Caco-2 (cell line): Measurements from ENCODE around the gene SLBP. TPM values are rescaled to one million over a fixed set of nuclear protein-coding genes. Genes with fewer than 3 reads are reported as not detected.

ENCODE experiments used
- BruUV-seq: library from RNA; stranded (reverse); fragments of 400-500 nt; replicated peaks from 2 replicates; lab custom pipeline; 2021; lab: Mats Ljungman, UMichigan
- CTCF ChIA-PET: fragments of 300-600 bp; sonication (Branson Sonifier 250); formaldehyde crosslinking; loops from one replicate; lab custom pipeline; 2022; ENCODE audit warnings: antibody characterized with exemption; lab: Charles Lee
- POLR2A ChIA-PET: fragments of 300-600 bp; sonication (Branson Sonifier 250); formaldehyde crosslinking; loops from one replicate; lab custom pipeline; 2022; ENCODE audit warnings: antibody characterized with exemption; lab: Charles Lee
- DNase-seq, 2 experiments: peaks; one replicate each; pipeline versions ENCODE4 v3.0.0 to v3.0.0-alpha.2; 2020 to 2022
- H3K27me3 ChIP-seq: replicated peaks from 2 replicates; pipeline ENCODE4 v1.6.0; 2011; ENCODE audit warnings: low read length; ENCODE audit not compliant: control insufficient read depth, insufficient read depth
- H3K36me3 ChIP-seq: 2 replicates; pipeline ENCODE4 v1.5.1; 2011; ENCODE audit warnings: low read length; ENCODE audit not compliant: control insufficient read depth, insufficient read depth
- H3K4me1 ChIP-seq: fragments of 250-450 bp; sonication (Bioruptor Pico); 2 replicates; pipeline ENCODE4 v1.5.1; 2020; ENCODE audit warnings: mild to moderate bottlenecking
- H3K4me3 ChIP-seq: 2 replicates; pipeline ENCODE4 v1.5.1; 2011; ENCODE audit warnings: low read depth, mild to moderate bottlenecking, control low read depth, low read length
- H3K9me3 ChIP-seq: fragments of 250-450 bp; sonication (Bioruptor Pico); 2 replicates; pipeline ENCODE4 v1.5.1; 2020; ENCODE audit warnings: mild to moderate bottlenecking, moderate library complexity
- H3K27ac Mint-ChIP-seq: one replicate; pipeline ENCODE4 v1.8.0; 2022; ENCODE audit warnings: mixed read lengths; ENCODE audit not compliant: unreplicated experiment
- H3K27me3 Mint-ChIP-seq: one replicate; pipeline ENCODE4 v1.8.0; 2022; ENCODE audit warnings: mixed read lengths; ENCODE audit not compliant: insufficient read depth, unreplicated experiment
- H3K36me3 Mint-ChIP-seq: one replicate; pipeline ENCODE4 v1.8.0; 2022; ENCODE audit warnings: mild to moderate bottlenecking, mixed read lengths; ENCODE audit not compliant: insufficient read depth, unreplicated experiment
- H3K4me1 Mint-ChIP-seq: one replicate; pipeline ENCODE4 v1.8.0; 2022; ENCODE audit warnings: low read depth, mixed read lengths; ENCODE audit not compliant: unreplicated experiment
- H3K4me3 Mint-ChIP-seq: one replicate; pipeline ENCODE4 v1.8.0; 2022; ENCODE audit warnings: mild to moderate bottlenecking, moderate library complexity, mixed read lengths; ENCODE audit not compliant: unreplicated experiment
- H3K9me3 Mint-ChIP-seq: one replicate; pipeline ENCODE4 v1.8.0; 2022; ENCODE audit warnings: mixed read lengths; ENCODE audit not compliant: unreplicated experiment
- CTCF ChIP-seq, 2 experiments: fragments of 200-600 bp in 1 of 2; IDR thresholded peaks; 1 replicate in 1 of 2; 2 replicates in 1 of 2; pipeline versions ENCODE4 v1.5.1 to v1.8.0; 2011 to 2022; ENCODE audit warnings: antibody characterized with exemption in 1 of 2, control low read depth in 1 of 2, inconsistent platforms in 1 of 2, low read depth in 1 of 2, low read length in 1 of 2, mild to moderate bottlenecking in 1 of 2, moderate library complexity in 1 of 2; ENCODE audit not compliant: insufficient read depth in 1 of 2, severe bottlenecking in 1 of 2, unreplicated experiment in 1 of 2
- intact Hi-C: fragments of 100-400 bp; cut with micrococcal nuclease; formaldehyde crosslinking; loops from one replicate; pipeline ENCODE4 v1.10.0; 2022; ENCODE audit not compliant: unreplicated experiment
- total RNA-seq: library from RNA; stranded (reverse); gene quantifications from 2 replicates; pipeline ENCODE4 v1.2.3, GENCODE V29; 2022

The SLBP gene
- total RNA-seq, 1 experiment from 2014 or later = 116 TPM

DNA sequence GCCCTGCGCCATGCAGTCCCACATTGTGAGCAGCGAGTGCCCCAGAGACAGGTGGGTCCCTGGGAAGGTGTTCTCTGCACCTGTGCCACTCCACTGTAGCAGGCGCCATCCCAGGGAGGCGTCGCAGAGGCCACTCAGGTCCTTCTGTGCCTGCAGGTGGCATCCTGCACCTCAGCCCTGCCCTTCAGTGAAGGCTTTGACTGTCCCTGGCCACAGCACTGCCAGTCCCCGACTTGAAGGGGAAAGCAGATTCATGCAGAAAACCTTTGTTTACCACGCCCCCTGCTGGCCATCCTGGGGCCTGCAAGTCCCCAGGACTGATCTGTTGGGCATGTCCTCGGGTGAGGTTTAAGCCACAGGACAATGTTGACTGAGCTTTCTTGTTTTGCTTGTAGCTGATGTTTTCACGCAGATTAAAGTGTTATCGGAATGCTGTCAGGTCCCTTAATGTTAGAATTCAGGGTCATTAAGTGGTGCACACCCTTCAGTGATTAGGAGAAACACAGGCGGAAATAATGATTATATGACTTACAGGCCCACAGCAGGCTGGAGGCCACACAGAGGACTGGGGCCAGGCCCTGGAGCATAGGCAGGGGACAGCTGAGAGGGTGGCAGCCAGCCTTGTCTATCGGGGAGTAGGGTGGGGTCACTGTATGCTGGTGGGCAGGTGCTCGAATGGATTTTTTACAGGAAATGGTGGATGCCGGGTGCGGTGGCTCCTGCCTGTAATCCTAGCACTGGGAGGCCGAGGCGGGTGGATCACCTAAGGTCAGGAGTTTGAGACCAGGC is 14.2 kb upstream of the SLBP start:
- H3K36me3 Mint-ChIP-seq = peaks cover 86% of the 10 kb centered on the region

GRCh38 chr4:1725521-1725920 is 13.4 kb upstream of the SLBP start:
- ChIA-PET CTCF (interaction anchor here (0.7 to 2.7 kb wide), 3 partner anchors 32 to 369 kb away, joined by 3 to 15 read pairs (median 11); no protein-coding TSS in a partner anchor), POLR2A (no interaction called here)
- Mint-ChIP-seq H3K4me1 (peaks cover 11% of the 10 kb centered on the region), H3K27ac (no peak overlapping the region), H3K27me3 (no peaks in the 10 kb centered on the region), H3K4me3 (no peak overlapping the region), H3K36me3 (peaks cover 85% of the 10 kb centered on the region), H3K9me3 (no peaks in the 10 kb centered on the region)
- no peak overlapping the region for H3K4me3 ChIP-seq
- TF ChIP-seq CTCF (IDR thresholded peaks at IDR 0.05; ENCODE audit: insufficient read depth in 1 of 2, low read depth in 1 of 2, low read length in 1 of 2, severe bottlenecking in 1 of 2, unreplicated experiment in 1 of 2) = no peak
- no peak for DNase-seq
- H3K4me1 ChIP-seq = peaks cover 6% of the 10 kb centered on the region; the same call in 1 of the 2 replicates
- intact Hi-C loops = no loop called here
- no peaks in the 10 kb centered on the region for H3K9me3 ChIP-seq
- BruUV-seq = no TSS peak
- H3K27me3 ChIP-seq = no peaks in the 10 kb centered on the region
- H3K36me3 ChIP-seq = peaks cover 5% of the 10 kb centered on the region

More for the DNA sequence above, 14.2 kb upstream of the SLBP start:
- Histone ChIP-seq H3K36me3 (peaks cover 5% of the 10 kb centered on the region), H3K4me3 (no peak overlapping the region), H3K4me1 (peaks cover 6% of the 10 kb centered on the region; the same call in 1 of the 2 replicates), H3K9me3 (no peaks in the 10 kb centered on the region), H3K27me3 (no peaks in the 10 kb centered on the region)
- H3K4me1 Mint-ChIP-seq = peaks cover 11% of the 10 kb centered on the region
- H3K9me3 Mint-ChIP-seq = no peaks in the 10 kb centered on the region
- BruUV-seq = no TSS peak
- peak; percentile 89 to 94 for TF ChIP-seq CTCF (IDR thresholded peaks at IDR 0.05; ENCODE audit: insufficient read depth in 1 of 2, low read depth in 1 of 2, low read length in 1 of 2, severe bottlenecking in 1 of 2, unreplicated experiment in 1 of 2)
- ChIA-PET POLR2A (no interaction called here), CTCF (interaction anchor here (0.5 to 2.7 kb wide), 4 partner anchors 14 to 59 kb away, joined by 3 to 15 read pairs (median 5); partner anchors contain the start of gene SLBP)
- intact Hi-C loops = loop anchor here (1.0 to 2.0 kb wide), 2 partner anchors 14 to 33 kb away; partner anchors contain the start of gene SLBP
- peak; percentile 83 to 89 for DNase-seq
- H3K4me3 Mint-ChIP-seq = no peak overlapping the region
- H3K27ac Mint-ChIP-seq = peak overlapping the region; percentile 81
- H3K27me3 Mint-ChIP-seq = no peaks in the 10 kb centered on the region

DNA sequence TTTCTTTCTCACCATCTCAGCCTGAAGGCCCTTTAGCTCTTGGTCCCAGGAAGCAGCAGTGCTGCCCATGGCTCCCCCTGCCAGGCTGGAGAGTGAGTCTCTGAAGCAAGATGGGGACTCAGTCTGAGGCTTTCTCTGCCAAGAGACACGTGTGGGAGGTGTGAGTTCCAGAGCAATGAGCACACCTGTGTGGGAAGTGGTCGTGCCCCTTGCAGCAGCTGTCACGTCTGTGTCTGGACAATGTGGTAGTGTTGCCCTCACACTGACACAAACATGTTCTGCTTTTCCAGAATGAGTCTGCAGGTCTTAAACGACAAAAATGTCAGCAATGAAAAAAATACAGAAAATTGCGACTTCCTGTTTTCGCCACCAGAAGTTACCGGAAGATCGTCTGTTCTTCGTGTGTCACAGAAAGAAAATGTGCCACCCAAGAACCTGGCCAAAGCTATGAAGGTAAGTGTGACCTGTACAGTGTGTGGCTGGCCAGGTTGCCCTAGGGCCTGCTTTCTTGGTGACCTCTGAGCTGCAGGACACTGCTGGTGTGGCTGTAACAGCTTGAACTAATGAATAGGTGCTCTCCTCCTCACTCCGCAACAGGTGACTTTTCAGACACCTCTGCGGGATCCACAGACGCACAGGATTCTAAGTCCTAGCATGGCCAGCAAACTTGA is 11.1 kb upstream of the SLBP start:
- no peak for DNase-seq
- Mint-ChIP-seq H3K36me3 (peaks cover 84% of the 10 kb centered on the region), H3K27ac (peak overlapping the region; percentile 94), H3K4me3 (peak overlapping the region; percentile 99), H3K27me3 (no peaks in the 10 kb centered on the region), H3K9me3 (no peaks in the 10 kb centered on the region), H3K4me1 (peaks cover 11% of the 10 kb centered on the region)
- Histone ChIP-seq H3K4me3 (no peak overlapping the region), H3K4me1 (peaks cover 6% of the 10 kb centered on the region; the same call in 1 of the 2 replicates), H3K9me3 (no peaks in the 10 kb centered on the region), H3K27me3 (no peaks in the 10 kb centered on the region), H3K36me3 (peaks cover 5% of the 10 kb centered on the region)
- BruUV-seq = TSS peak; percentile 16
- no peak for TF ChIP-seq CTCF (IDR thresholded peaks at IDR 0.05; ENCODE audit: insufficient read depth in 1 of 2, low read depth in 1 of 2, low read length in 1 of 2, severe bottlenecking in 1 of 2, unreplicated experiment in 1 of 2)
- POLR2A ChIA-PET = interaction anchor here (0.7 to 0.9 kb wide), 2 partner anchors 30 kb away, joined by 3 read pairs; no protein-coding TSS in a partner anchor
- intact Hi-C loops = no loop called here
- CTCF ChIA-PET = interaction anchor here (0.9 kb wide), 1 partner anchor 27 kb away, joined by 3 read pairs; no protein-coding TSS in a partner anchor
